Keratinocyte (primary cell): ENCODE data around the gene DPP10.

Source experiments
- CTCF ChIP-seq, 3 experiments: IDR thresholded peaks in 1 of 3; conservative IDR thresholded peaks in 1 of 3; optimal IDR thresholded peaks in 1 of 3; 2 replicates in 2 of 3; 3 replicates in 1 of 3; pipeline versions ENCODE3 to v1.5.1; 2011; ENCODE audit warnings: low read length in 3 of 3, mild to moderate bottlenecking in 3 of 3, moderate library complexity in 2 of 3, control low read depth in 1 of 3, inconsistent platforms in 1 of 3; ENCODE audit not compliant: insufficient read depth in 2 of 3; ENCODE audit errors: extremely low read depth in 1 of 3
- EZH2 ChIP-seq: IDR thresholded peaks from one replicate; pipeline ENCODE4 v1.6.1; 2012; ENCODE audit warnings: inconsistent platforms, mild to moderate bottlenecking, low read length, moderate library complexity

- TF ChIP-seq CTCF (optimal IDR thresholded peaks at IDR 0.05 in 1 of 3, IDR thresholded peaks at IDR 0.05 in 1 of 3, conservative IDR thresholded peaks at IDR 0.05 in 1 of 3; ENCODE audit: extremely low read depth in 1 of 3, insufficient read depth in 2 of 3, low read length in 3 of 3) (no peak), EZH2 (no peak)
Measured at GRCh38 chr2:114727012-114727411, 284.6 kb downstream of the DPP10 start.
